Coronary artery (tissue), 2 donors: ENCODE data around the gene KRTAP10-11.
A peak's percentile ranks its signal among the peaks of the same experiment; 100 is the strongest.
"Not testable (repeated sequence)": the region's sequence is repeated elsewhere in the genome, so short reads cannot be mapped to it uniquely, and the experiment has no call there.

Experiments
- DNase-seq: peaks from one replicate; pipeline ENCODE4 v3.0.0-alpha.2; 2017; ENCODE audit warnings: low spot score
- H3K27ac ChIP-seq, 2 donors: fragments of 200-600 bp; sonication (generic); one replicate each; pipeline ENCODE4 v1.5.1; 2016 to 2019
- H3K4me3 ChIP-seq: fragments of 200-600 bp; sonication (generic); 2 replicates; pipeline ENCODE4 v1.5.1; 2016; ENCODE audit warnings: mild to moderate bottlenecking, moderate library complexity
- TF ChIP-seq, protein P1 (sequence below): fragments of 200-600 bp; sonication (generic); IDR thresholded peaks from one replicate; pipeline ENCODE4 v1.5.1; 2019; ENCODE audit warnings: antibody characterized with exemption

The KRTAP10-11 gene

GRCh38 chr21:44677881-44678280 lies 31.7 kb downstream of the KRTAP10-11 start:
- TF ChIP-seq, protein P1, sequence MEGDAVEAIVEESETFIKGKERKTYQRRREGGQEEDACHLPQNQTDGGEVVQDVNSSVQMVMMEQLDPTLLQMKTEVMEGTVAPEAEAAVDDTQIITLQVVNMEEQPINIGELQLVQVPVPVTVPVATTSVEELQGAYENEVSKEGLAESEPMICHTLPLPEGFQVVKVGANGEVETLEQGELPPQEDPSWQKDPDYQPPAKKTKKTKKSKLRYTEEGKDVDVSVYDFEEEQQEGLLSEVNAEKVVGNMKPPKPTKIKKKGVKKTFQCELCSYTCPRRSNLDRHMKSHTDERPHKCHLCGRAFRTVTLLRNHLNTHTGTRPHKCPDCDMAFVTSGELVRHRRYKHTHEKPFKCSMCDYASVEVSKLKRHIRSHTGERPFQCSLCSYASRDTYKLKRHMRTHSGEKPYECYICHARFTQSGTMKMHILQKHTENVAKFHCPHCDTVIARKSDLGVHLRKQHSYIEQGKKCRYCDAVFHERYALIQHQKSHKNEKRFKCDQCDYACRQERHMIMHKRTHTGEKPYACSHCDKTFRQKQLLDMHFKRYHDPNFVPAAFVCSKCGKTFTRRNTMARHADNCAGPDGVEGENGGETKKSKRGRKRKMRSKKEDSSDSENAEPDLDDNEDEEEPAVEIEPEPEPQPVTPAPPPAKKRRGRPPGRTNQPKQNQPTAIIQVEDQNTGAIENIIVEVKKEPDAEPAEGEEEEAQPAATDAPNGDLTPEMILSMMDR = no peak
- H3K4me3 ChIP-seq = no peak overlapping the region
- no peak for DNase-seq
- H3K27ac ChIP-seq = no peak overlapping the region

GRCh38 chr21:44681152-44681551 lies 34.9 kb downstream of the KRTAP10-11 start:
- TF ChIP-seq, protein P1 = no peak
- H3K27ac ChIP-seq = no peak overlapping the region
- no peak overlapping the region for H3K4me3 ChIP-seq
- DNase-seq = no peak

DNA sequence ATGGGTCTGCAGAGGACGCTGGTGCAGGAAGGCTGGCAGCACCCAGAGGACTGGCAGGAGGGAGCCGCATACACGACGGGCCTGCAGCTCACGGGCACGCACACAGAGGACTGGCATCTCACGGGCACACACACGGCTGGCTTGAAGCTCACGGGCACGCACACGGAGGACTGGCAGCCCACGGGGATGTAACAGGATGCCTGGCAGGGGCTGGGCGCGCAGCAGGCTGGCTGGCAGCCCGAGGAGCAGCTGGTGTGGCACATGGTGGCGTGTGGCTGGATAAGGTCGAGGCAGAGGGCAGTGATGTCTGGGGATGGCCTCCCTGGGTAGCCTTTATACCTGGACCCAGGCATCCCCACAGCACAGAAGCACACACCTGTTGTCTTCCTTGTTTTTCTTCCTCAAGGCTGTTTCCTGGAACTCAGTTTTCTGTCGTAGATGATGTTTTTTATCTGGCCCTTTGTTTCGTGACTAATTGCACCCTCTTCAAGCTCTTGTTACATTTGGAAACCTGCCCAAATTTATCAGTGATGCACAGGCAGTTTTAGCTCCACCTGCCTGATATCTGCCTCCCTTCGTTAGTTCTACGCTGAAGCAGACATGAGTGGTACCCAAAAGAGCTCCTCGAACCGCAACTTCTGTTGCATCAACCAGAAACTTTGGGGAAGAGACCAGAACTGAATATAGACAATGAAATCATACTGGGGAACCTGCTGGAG lies 35.8 kb downstream of the KRTAP10-11 start, which contains the start of gene KRTAP12-1:
TSS of gene KRTAP12-1 (minus strand) at position 303 of the 719 bp plus-strand sequence. CDS start at position 263, 40 bp downstream.
- peak; percentile 46 for DNase-seq
- TF ChIP-seq, protein P1 = no peak
- Histone ChIP-seq H3K4me3 (no peak within 1 kb of the TSS), H3K27ac (no peak within 1 kb of the TSS)

DNA sequence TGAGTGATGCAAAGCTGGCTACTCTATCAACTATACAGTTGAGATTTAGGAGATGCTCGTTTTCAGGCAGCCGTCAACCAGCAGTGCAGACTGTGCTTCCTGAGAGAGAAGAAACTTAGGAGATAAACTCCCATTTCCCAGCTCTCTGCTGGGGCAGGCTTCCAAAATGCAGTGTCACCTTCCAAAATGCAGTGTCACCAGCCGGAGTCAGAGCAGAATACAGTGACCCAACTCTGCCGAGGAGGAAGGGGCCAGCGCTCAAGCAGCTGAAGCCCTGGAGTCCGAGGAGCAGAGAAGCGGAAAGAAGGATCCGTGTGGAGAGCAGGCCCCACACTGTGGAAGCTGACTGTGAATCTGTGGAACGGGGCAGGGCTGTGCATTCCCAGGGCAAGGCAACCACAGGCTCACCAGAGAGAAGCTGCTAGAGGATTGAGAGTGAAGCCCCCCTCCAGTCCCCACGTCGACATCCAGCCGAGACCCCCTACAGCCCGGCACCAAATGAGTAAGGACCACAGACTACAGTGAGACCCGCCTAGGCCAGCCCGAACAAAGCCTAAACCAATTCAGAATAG lies 36.5 kb downstream of the KRTAP10-11 start:
- H3K4me3 ChIP-seq = no peak overlapping the region
- H3K27ac ChIP-seq = no peak overlapping the region
- TF ChIP-seq, protein P1 = no peak
- DNase-seq = no peak

DNA sequence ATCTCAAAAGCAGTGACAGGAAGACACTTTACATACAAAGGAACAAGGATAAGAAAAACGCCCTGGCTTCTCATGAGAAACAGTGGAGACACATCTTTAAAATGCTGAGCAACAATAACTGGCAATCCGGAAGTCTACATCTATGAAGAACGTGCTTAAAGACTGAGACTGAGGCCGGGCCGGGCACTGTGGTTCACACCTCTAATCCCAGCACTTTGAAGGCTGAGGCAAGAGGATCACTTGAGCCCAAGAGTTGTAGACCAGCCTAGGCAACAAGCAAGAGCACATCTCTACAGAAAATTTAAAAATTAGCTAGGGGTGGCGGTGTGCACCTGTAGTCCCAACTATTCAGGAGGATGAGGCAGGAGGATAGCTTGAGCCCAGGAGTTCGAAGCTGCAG lies 37.9 kb downstream of the KRTAP10-11 start:
- no peak overlapping the region for H3K4me3 ChIP-seq
- TF ChIP-seq, protein P1 = no peak

DNA sequence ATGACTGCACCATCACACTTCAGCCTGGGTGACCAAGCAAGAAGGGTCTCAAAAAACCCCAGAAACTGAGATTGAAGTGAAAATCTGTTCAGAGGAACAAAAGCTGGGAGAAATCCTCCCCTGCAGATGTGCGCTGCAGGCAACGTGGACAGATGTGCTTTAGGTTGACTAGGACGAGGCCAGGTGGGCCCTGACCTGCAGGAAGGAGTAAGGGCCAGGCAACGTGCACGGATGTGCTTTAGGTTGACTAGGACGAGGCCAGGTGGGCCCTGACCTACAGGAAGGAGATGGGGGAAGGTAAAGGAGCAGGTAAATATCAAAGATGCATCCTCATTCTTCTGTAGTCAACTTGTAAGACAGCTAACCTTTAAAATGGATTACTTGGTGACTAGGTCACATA lies 38.3 kb downstream of the KRTAP10-11 start:
- DNase-seq = peak; percentile 64
- TF ChIP-seq, protein P1 = no peak
- Histone ChIP-seq H3K4me3 (no peak overlapping the region), H3K27ac (no peak overlapping the region)

More for the DNA sequence above, 37.9 kb downstream of the KRTAP10-11 start:
- DNase-seq = no peak
- H3K27ac ChIP-seq = no peak overlapping the region

DNA sequence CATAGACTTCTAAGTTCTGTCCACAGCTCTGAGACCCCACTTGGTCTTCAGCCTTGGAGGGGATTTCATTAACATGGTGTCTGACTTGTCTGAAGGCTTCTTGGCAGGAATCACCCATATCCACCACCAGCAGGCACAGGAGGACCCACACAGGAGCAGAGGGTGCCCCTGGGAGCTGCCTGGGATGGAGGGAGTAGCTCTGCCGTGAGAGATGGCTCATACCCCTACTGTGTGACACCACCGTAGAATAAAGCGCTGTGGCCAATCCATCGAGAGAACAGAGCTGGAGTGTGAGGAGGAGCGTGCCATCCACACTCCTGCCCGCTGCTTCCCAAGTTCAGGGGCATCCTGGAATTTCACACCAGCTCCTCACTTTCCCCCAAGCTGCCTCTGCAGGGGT lies 38.8 kb downstream of the KRTAP10-11 start:
- DNase-seq = peak; percentile 45
- not testable (repeated sequence) for H3K4me3 ChIP-seq

More for the DNA sequence above, 38.8 kb downstream of the KRTAP10-11 start:
- not testable (repeated sequence) for H3K27ac ChIP-seq
